SHP77 (cell line): ENCODE data around the gene PALLD.

Experiments
- DNase-seq, 2 experiments: peaks; one replicate each; lab custom pipeline; 2025; lab: John Stamatoyannopoulos, UW

Gene PALLD

GRCh38 chr4:168647646-168648375, 151.0 kb downstream of the PALLD start:
- DNase-seq, result no peak

- DNase-seq, result no peak
These were observed 151.6 kb downstream of the PALLD start for GRCh38 chr4:168648494-168648893.

- DNase-seq, result no peak
These were observed 152.1 kb downstream of the PALLD start for GRCh38 chr4:168648929-168649328.

GRCh38 chr4:168651374-168651773, 154.5 kb downstream of the PALLD start:
- no peak for DNase-seq

- no peak for DNase-seq
These were observed 155.0 kb downstream of the PALLD start for GRCh38 chr4:168651864-168652263.

GRCh38 chr4:168652755-168653154, 155.9 kb downstream of the PALLD start:
- DNase-seq, result no peak

- no peak for DNase-seq
These were observed 157.4 kb downstream of the PALLD start for GRCh38 chr4:168654104-168654847.

GRCh38 chr4:168654848-168655174, 158.0 kb downstream of the PALLD start:
- no peak for DNase-seq

- no peak for DNase-seq
These were observed 158.3 kb downstream of the PALLD start for GRCh38 chr4:168655182-168655581.

GRCh38 chr4:168656055-168656660, 159.3 kb downstream of the PALLD start:
- DNase-seq, result no peak

GRCh38 chr4:168656946-168657473, 160.2 kb downstream of the PALLD start:
- no peak for DNase-seq

- DNase-seq, result no peak
These were observed 161.9 kb downstream of the PALLD start for GRCh38 chr4:168658751-168659150.

- DNase-seq, result no peak
These were observed 163.1 kb downstream of the PALLD start for GRCh38 chr4:168659741-168660465.

GRCh38 chr4:168662297-168662984, 165.6 kb downstream of the PALLD start:
- DNase-seq, result no peak

- DNase-seq, result no peak
These were observed 167.5 kb downstream of the PALLD start for GRCh38 chr4:168664242-168664891.

GRCh38 chr4:168666531-168666930, 169.7 kb downstream of the PALLD start:
- no peak for DNase-seq

GRCh38 chr4:168667376-168667775, 170.5 kb downstream of the PALLD start:
- DNase-seq, result no peak

- no peak for DNase-seq
These were observed 171.1 kb downstream of the PALLD start for GRCh38 chr4:168667921-168668320.

- DNase-seq, result no peak
These were observed 176.6 kb downstream of the PALLD start for GRCh38 chr4:168673476-168673875.

- no peak for DNase-seq
These were observed 177.4 kb downstream of the PALLD start for GRCh38 chr4:168674077-168674747.

GRCh38 chr4:168674866-168675265, 178.0 kb downstream of the PALLD start:
- no peak for DNase-seq
